ENCODE data around the gene YDJC.
"Not testable (repeated sequence)": the region's sequence is repeated elsewhere in the genome, so short reads cannot be mapped to it uniquely, and the experiment has no call there.

The YDJC gene

DNA sequence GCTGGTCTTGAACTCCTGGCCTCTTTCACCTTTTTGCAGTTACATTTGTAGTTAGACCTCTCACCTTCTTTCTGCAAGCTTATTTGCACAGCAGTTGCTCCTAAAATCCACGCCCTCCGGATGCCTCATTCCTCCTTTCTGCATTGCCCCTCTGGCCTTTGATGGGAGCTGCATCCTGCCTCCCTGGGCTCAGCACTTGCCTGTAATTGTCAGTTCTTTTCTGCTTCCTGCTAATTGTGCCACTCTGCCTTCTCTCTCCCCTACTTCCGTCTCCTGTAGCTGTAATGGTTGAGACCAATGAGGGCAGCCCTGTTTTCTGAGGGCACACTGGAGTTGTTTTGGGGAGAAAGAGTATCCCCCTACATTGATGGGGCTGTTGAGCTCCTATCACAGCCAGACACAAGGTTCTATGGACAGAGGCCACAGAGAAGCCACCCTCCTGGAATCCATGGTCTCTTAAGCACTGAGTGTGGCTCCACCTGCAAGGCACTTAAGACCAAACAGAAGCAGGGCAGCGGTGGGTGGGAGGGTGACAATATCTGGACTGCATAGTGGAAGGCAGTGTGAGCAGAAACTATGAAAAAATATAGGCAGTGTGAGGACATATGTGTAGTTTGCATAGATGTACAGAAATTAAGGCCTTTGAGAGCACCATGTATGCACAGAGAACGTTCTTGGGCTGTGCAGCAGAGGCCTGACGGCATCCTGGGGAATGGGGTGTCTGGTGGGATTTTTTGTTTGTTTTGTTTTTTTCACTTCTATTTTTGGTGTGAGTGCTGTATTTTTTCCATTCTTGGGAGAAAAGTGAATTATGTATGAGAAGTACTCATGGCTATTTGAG is 30.5 kb downstream of the YDJC start:
- DNase-seq (ENCODE audit: low read depth) = no peak
- TF ChIP-seq, protein P1, sequence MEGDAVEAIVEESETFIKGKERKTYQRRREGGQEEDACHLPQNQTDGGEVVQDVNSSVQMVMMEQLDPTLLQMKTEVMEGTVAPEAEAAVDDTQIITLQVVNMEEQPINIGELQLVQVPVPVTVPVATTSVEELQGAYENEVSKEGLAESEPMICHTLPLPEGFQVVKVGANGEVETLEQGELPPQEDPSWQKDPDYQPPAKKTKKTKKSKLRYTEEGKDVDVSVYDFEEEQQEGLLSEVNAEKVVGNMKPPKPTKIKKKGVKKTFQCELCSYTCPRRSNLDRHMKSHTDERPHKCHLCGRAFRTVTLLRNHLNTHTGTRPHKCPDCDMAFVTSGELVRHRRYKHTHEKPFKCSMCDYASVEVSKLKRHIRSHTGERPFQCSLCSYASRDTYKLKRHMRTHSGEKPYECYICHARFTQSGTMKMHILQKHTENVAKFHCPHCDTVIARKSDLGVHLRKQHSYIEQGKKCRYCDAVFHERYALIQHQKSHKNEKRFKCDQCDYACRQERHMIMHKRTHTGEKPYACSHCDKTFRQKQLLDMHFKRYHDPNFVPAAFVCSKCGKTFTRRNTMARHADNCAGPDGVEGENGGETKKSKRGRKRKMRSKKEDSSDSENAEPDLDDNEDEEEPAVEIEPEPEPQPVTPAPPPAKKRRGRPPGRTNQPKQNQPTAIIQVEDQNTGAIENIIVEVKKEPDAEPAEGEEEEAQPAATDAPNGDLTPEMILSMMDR (IDR thresholded peaks at IDR 0.05; ENCODE audit: low read length, missing control alignments) = no peak

DNA sequence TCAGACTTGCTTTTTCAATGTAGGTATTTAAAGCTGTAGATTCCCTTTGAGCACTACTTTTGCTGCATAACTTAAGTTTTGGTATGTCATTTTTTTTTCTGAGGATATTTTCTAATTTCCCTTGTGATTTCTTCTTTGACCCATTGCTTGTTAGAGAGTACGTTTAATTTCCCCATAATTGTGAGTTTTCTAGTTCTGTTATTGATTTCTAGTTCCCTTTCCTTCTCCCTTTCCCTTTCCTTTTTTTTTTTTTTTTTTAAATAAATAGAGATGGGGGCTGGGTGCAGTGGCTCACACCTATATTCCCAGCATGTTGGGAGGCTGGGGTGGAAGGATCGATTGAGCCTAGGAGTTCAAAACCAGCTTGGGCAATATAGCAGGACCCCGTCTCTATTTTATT is 31.5 kb downstream of the YDJC start:
- TF ChIP-seq, protein P1 (IDR thresholded peaks at IDR 0.05; ENCODE audit: low read length, missing control alignments) = no peak
- no peak for DNase-seq (ENCODE audit: low read depth)
- no peak overlapping the region for H3K4me3 ChIP-seq (replicated peaks; ENCODE audit: low read depth, low read length)

More for the DNA sequence above, 30.5 kb downstream of the YDJC start:
- no peak overlapping the region for H3K4me3 ChIP-seq (replicated peaks; ENCODE audit: low read depth, low read length)

DNA sequence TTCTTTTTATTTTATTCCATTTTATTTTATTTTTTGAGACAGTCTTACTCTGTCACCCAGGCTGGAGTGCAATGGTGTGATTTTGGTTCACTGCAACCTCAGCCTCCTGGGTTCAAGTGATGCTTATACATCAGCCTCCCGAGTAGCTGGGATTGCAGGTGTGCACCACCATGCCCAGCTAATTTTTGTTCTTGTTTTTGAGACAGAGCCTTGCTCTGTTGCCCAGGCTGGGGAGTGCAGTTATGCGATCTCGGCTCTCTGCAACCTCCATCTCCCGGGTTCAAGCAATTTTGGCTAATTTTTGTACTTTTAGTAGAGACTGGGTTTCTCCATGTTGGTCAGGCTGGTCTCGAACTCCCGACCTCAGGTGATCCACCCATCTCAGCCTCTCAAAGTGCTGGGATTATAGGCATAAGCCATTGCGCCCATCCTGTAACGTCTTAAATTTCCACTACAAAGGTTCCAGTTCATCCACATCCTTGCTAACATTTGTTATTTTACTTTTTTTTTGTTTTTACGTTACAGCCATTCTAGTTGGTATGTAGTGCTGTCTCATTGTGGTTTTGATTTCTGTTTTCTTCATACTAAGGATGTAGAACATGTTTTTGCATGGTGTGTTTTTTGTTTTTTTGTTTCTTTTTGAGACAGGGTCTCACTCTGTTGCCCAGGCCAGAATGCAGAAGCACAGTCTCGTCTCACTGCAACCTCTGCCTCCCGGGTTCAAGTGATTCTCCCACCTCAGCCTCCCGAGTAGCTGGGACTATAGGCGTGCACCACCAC is 33.3 kb downstream of the YDJC start:
- not testable (repeated sequence) for DNase-seq (ENCODE audit: low read depth); H3K4me3 ChIP-seq (replicated peaks; ENCODE audit: low read depth, low read length)

DNA sequence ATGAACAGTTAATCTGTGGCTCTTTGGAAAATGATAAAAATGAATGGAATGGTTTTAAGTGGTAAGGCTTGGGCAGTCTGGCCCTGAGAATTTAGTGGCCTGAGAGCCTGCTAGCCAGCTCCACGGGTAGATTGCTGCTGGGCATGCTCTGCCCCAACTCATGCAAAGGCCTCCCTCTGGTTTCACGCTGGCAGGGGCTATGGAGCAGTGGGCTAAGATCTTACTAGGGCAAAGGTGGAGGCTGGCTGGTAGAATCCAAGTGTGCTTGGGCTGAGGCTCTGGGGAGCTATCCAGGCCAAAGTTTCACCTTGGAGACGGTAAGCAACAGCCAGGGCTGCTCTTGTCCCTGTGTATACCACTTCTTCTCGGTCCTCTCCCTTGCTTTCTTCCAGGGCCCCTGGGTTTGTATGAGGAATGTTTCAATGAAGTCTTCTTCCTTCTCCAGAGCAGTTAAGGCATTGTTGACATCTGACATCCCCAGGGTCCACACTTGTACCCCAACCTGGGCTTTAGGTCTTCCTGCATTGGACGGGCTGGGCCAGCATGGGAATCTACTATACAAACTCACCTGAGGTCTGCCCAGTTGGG is 34.9 kb downstream of the YDJC start:
- TF ChIP-seq, protein P1 (IDR thresholded peaks at IDR 0.05; ENCODE audit: low read length, missing control alignments) = no peak
- no peak for DNase-seq (ENCODE audit: low read depth)
- H3K4me3 ChIP-seq (replicated peaks; ENCODE audit: low read depth, low read length) = no peak overlapping the region

DNA sequence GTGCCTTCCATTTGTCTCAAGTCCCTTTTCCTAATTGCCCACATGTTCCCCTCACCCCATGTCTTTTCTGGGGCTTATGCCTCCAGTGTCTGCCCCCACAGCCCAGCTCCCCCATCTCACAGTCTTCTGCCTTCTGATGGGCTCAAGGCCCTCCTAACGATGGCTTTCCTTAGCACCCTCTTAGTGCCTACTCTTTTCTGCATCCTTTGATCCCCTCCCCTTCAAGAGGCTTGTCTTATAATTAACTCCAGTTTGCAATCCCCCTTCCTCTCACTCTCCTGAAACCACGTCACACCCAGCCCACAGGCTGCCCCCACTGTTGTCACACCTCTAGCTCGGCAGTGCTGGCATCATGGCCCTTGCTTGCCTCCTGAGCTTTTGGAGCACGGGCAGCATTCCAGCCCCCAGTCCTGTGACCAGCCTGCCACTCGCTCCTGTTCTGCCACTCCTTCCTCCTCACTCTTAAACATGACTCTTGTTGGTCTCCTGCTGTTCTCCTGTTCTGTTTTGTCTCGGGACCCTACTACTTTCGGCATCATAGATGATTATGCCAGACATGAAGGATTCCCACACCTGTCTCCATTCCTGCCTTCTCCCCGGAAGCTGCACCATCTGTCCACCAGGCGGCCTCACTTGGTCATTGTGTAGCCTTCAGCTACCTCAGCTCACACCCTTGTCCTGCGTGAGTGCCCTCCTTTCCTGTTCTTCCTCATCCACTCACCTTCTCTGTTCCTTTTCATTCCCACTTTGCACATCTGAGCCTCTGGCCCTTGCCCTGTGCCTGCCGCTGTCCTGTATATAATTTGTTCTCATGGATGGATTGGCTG is 36.2 kb downstream of the YDJC start:
- DNase-seq (ENCODE audit: low read depth) = no peak
- H3K4me3 ChIP-seq (replicated peaks; ENCODE audit: low read depth, low read length) = no peak overlapping the region
- TF ChIP-seq, protein P1 (IDR thresholded peaks at IDR 0.05; ENCODE audit: low read length, missing control alignments) = peak; percentile 40

DNA sequence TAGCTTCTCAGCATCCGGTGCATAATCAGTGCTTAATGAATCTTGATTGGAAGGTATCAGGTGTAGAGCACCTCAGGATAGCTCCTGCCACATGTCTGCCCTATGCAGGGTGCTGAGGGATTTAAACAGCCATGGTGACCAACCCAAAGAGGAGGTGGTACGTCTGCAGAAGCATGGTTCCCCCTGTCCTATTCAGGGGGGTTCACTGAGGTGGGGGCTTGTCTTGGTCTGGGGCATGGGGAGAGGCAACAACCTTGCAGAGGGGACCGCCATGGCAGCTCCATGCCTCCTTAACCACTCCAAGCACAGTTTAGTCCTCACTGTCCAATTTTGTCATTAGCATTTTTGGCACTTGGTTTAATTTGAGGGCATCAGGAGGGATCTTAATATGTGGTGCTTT is 37.4 kb downstream of the YDJC start:
- no peak overlapping the region for H3K4me3 ChIP-seq (replicated peaks; ENCODE audit: low read depth, low read length)
- TF ChIP-seq, protein P1 (IDR thresholded peaks at IDR 0.05; ENCODE audit: low read length, missing control alignments) = no peak
- no peak for DNase-seq (ENCODE audit: low read depth)

Measured in fibroblast of pulmonary artery (primary cell).